ENCODE results near the gene EXOC6B.
"Not testable (repeated sequence)": the region's sequence is repeated elsewhere in the genome, so short reads cannot be mapped to it uniquely, and the experiment has no call there.

The EXOC6B gene

DNA sequence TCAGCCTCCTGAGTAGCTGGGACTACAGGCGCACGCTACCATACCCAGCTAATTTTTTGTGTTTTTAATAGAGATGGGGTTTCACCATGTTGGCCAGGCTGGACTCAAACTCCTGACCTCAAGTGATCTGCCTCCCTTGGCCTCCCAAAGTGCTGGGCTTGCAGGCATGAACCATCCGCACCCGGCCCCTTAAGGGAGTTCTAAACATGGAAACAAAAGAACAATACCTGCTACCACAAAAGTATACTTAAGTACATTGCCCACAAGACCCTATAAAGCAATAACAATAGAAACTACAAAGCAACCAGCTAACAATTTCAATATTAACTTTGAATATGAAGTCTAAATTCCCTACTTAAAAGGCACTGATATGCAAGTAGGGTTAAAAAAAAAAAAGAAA lies 242.0 kb downstream of the EXOC6B start:
- DNase-seq = not testable (repeated sequence)

DNA sequence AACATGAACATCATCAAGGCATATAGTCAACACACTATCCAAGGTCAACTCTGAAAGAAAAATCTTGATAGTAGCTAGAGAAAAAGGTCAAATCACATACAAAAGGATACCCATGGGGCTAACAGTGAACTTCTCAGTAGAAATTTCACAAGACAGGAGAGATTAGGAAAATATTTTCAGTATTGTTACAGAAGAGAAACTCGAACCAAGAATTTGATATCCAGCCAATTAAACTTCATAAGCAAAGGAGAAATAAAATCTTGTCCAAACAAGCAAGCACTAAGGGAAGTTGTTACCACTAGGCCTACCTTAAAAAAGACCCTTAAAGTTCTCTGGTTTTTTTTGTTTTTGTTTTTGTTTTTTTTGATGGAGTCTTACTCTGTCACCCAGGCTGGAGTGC lies 242.5 kb downstream of the EXOC6B start:
- no peak for DNase-seq

DNA sequence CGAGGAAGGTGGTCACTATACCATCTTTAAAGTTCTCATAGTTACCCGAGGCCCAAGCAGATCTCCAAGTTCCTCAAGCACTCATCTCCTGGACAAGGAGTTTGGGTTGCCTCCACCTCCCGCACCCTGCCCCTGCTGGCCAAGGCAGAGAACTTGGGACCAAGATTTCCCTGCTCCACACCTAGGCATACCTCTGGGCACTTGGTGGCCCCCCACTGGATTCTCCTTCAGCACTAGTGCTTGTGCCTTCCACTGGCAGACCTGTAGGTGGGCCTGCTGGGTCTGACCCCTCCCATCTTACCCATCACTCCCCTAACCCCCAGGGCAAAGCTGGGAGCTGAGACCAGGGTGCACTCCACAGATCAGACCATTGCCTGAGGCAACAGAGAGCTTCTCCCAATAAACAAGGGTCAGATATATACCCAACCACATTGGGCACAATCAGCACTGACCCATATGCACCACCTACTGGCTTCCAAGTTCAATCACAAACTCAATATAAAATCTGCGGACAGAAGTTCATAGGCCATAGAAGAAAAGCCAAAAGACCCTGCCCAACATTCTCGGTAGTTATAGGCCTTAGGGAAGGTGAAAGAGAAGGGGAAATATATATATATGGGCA lies 244.2 kb downstream of the EXOC6B start:
- no peak for DNase-seq

DNA sequence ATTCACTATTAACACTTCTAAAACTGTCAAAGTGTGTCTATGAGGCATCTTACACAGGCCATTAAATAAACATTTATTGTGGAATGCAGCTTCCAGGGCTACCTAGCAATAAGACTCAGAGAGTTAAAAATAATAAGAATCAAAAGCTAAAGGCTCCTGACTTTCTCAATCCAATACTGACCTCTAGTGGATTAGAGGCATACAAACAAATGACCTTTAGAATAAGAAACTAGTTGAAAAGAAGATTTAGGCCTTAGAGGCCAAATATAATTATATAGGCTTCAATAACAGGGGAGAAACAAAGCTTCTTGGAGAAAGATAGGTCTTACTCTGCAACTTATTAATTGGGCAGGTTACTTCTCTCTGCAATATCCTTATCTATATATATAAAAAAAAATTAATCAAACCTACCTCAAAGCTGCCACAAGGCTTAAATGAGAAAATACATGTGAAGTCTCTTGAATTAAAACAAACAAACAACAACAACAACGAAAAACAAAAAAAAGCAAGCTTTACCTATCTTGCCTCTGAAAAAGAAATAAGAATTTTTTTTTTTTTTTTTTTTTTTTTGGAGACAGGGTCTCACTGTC lies 246.1 kb downstream of the EXOC6B start:
- DNase-seq = peak; percentile 57

DNA sequence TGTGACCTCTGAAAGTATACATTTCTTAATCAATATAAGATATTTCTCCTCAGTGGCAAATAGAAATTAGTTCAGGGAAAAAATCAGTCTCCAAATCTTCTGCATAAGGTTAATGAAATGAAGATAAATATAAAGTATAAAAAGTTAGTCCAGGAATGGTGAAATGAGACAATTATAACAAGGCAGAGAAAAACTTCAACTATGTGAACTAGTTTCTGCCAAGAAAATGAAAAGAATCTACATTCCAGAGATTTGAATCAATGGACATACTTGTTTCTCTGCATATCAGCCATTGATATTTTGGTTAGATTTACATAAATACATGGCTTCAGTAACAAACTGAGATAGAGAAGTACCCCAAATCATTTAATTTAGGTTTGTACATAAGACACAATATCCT lies 249.0 kb downstream of the EXOC6B start:
- no peak for DNase-seq

DNA sequence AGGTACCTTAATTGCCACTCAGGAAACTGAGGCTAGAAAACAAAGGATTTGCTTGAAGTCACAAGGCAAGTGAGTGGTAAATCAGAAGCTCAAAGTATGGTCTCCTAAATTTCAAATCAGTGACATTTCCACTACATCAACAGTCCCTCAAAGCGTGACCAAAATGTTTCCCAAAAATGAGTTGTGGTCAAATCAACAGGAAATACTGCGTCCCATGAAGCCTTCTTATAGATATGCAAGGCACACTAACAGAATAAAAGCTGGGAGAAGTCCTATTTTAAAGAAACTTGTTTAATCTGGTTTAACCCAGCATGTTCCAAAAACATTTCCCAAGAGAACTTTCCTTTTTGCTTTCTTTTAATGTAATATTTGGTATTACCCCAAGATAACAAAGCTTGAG lies 249.4 kb downstream of the EXOC6B start:
- no peak for DNase-seq

DNA sequence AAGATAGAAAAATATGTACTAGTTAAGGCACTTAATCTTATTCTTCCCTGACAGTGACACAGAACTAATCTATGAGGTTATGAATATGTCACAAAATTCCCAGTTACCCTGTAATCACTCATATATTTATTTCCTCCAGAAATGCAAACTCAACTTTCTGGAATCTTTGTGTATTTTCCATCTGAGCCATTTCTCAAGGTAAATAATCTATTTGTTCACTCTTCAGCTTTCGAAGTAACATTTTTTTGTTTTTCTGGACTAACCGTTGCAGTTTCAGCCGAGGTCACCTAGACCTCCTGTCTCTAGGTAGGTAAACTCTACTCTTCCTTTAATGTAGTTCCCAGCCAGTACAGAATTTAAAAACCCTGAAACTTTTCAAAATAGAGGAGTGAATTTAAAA lies 250.9 kb downstream of the EXOC6B start:
- DNase-seq = no peak

DNA sequence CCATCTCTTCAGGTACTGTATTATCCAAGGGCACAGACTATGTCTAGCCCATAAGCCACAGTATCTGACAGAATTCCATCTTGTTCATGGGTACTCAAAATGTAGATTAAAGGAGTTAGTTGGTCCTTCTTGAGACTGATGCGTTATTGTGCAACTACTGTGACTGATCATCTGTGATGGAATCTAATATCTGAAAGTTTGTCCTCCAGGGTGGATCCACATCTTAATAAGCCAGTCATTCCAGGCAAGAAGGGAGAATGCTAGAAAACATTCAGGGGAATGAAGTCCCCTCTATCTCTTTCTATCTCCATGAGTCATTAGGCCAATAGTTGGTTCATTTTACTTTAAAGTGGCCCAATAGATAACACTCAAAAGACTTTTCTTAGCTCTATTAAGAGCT lies 252.6 kb downstream of the EXOC6B start:
- no peak for DNase-seq

DNA sequence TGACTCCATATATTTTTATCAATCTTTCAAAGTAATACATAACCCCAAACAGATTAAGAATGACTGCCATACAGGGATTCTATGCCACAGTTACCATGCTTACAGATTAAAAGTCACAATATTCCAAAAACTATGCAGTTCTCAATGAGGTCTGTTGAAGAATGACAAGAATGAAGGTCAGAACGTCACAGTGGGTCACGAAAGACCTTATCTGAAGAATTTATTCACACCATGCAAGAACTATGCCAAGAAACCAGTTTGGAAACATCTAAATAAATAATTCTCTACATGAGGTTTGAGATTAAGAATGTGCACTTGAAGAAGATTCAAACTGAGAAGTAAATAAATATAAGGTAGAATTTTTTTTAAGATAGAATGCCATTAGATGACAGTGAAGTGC lies 253.3 kb downstream of the EXOC6B start:
- no peak for DNase-seq

DNA sequence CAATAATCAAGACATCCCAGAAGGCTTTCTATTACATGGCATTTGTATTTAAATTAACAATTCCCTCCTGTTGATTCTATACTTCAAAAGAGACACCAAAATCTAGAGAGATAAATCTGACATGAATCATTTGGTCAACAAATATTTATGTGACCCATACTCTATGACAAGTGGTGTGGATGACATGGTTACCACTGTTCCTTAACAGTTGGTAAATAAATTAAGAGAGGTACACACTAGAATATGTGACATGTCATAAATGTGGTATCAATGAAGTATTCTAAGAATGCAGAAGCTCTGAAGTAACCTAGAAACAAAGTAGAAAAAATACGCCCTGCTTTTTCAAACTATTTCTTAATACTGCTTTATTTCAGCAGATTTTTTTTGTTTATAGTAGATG lies 255.4 kb downstream of the EXOC6B start:
- no peak for DNase-seq

DNA sequence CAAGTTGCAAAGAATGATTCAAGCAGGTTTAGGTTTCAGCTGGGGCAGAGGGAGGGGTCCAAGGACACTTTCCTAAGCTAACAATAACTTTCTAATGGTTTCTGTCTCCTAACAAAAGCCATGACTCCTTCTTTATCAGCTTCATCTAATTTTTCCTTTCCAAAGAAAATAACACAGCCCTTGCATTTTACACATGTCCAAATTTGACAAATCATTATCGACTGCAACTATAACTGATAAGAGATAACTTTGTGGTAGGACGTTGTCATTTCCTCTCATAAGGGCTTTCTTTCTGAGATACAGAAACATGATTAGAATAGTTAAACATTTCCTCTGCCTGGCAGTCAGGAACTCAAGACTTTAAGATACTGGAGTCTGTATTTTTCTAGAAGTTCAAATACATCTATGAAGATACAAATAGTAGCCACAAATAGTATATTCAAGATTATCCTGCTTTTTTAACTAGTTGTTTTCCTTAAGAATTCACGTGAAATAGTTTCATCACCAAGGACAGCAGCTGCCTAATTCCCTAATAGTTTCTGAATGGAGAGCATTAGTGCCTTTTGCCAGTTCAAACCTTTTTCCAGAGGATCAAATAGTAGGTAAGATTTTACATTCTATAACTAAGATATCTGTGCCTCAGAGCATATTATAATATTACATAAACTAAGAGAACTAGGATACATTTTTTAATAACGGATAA lies 263.2 kb downstream of the EXOC6B start:
- no peak for DNase-seq

DNA sequence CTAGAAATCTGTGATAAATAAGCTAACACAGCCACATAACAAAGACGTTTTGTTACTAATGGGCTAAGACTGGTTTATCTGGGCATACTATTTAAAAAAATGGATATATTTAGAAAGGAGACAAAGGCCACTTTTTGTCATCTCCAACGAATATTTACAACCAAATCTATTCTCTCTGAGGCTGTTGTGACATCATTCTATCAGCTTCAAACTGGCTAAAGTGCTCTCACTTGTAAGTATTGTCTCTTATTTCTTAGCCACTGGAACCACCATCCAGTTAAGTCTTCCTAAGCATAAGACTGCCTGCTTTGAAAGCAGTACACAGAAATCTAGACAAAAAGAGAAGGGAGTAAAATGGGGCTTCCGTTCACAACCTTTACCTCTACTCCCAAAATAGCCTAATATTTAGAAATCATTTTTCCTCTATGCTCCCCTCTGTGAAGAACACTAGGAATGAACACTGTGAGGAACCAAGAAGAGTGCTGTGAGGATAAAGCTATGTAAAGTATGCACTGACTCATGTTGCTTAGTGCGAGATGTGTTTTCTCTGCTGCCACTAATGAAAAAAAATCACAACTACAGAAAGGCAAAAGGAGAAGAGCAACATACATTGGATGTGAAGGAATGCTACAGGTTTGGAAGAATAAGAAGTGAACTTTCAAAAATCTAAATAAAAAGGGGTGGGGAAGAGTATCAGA lies 264.1 kb downstream of the EXOC6B start:
- no peak for DNase-seq

DNA sequence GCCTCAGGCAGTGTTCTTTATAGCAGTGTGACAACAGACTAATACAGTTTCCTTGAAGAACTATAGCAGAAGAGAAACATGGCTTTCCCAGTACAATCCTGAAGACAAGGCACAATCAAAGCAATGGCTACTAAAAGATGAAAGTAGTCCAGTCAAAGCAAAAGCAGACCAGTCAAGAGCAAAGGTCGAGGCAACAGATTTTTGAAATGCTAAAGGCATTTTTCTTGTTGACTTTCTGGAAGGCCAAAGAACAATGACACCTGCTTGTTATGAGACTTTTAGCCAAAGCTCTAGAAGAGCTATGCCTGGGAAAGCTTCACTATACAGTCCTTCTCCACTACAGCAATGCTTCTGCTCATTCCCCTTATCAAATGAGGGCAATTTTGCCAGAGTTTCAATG lies 269.9 kb downstream of the EXOC6B start:
- DNase-seq = no peak

DNA sequence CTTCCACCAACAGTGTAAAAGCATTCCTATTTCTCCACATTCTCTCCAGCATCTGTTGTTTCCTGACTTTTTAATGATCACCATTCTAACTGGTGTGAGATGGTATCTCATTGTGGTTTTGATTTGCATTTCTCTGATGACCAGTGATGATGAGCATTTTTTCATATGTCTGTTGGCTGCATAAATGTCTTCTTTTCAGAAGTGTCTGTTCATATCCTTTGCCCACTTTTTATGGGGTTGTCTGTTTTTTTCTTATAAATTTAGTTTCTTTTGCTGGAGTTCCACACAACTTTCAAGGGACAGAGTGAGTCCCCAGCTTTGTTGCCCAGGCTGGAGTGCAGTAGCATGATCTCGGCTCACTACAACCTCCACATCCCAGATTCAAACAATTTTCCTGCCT lies 270.5 kb downstream of the EXOC6B start:
- not testable (repeated sequence) for DNase-seq

DNA sequence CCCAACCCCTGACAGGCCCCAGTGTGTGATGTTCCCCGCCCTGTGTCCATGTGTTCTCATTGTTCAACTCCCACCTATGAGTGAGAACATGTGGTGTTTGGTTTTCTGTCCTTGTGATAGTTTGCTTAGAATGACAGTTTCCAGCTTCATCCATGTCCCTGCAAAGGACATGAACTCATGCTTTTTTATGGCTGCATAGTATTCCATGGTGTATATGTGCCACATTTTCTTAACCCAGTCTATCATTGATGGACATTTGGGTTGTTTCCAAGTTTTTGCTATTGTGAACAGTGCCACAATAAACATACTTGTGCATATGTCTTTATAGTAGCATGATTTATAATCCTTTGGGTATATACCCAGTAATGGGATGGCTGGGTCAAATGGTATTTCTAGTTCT lies 270.9 kb downstream of the EXOC6B start:
- DNase-seq = not testable (repeated sequence)

DNA sequence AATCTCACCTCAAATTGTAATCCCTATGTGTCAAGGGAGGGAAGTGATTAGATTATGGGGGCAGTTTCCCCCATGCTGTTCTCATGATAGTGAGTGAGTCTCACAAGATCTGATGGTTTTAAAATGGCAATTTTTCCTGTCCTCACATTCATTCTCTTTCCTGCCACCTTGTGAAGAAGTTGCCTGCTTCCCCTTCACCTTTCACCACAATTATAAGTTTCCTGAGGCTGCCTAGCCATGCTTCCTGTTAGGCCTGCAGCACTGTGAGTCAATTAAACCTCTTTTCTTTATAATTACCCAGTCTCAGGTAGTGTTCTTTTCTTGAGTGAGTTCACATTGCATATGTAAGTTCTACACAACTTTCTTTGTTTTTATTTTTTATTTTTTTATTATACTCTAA lies 271.5 kb downstream of the EXOC6B start:
- DNase-seq = no peak

DNA sequence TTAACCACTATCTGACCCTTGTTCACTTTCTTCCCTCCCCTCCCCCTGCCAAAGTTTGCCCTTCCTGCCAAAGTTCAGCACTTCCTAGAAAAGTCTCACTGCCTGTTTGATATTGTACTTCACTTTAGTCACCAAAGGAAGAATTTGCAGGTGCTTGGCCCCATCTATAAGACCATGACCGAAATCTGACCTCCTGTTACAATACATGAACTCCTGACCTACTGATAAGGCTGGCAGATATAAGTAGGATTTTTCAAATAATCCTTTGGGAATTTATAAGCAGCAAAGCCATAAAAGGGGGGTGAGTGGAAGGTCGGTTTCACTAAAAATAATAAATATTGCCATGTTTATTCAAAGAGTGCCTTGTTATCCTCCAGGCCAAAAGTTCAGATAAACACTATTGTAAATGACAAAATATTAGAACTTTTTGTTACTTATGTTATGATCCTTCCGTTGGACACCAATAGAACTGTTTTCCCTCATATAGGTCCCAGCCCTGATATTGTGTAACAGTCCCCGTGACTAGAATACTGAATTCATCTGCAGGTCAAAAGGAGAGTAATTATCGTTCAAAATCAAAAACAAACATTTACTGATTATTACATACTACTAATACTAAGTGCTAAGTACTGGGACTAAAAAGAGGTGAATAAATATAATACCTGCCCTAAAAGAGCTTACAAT lies 277.6 kb downstream of the EXOC6B start:
- no peak for DNase-seq

DNA sequence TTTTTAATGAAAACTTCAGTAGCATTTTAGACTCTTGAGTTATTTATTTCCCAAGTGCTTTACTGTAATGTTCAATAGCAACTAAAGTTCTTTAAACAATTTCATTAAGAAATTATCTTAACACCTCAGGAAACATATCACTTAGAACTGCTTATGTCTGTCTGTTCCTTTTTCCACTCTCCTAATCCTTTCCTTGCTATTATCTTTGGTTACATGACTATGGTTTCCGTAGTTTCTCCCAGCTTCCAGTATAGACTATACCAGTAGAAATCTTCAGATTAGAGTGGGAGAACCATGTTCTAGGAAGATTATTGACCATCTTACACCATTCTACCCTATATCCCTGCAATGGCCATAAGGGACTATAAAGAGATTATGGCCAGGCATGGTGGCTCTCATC lies 280.0 kb downstream of the EXOC6B start:
- DNase-seq = no peak

DNA sequence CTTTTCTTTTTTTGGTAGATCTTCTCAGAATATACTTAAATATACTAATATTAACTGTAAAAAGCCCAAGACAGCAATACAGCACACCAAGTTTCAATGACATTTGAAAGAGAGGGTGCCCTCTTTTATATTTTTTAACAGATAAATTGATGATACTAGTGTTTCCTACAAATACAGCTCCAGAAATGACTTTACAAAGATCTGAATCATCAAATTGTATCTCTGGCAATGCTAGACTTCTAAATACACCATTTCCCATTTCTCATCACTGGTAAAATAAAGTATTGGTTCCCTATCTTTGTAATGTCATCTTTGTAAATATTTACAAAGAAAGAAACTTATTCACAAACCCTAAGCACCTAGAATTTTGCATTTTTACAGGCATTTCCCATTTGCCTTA lies 281.3 kb downstream of the EXOC6B start:
- no peak for DNase-seq

DNA sequence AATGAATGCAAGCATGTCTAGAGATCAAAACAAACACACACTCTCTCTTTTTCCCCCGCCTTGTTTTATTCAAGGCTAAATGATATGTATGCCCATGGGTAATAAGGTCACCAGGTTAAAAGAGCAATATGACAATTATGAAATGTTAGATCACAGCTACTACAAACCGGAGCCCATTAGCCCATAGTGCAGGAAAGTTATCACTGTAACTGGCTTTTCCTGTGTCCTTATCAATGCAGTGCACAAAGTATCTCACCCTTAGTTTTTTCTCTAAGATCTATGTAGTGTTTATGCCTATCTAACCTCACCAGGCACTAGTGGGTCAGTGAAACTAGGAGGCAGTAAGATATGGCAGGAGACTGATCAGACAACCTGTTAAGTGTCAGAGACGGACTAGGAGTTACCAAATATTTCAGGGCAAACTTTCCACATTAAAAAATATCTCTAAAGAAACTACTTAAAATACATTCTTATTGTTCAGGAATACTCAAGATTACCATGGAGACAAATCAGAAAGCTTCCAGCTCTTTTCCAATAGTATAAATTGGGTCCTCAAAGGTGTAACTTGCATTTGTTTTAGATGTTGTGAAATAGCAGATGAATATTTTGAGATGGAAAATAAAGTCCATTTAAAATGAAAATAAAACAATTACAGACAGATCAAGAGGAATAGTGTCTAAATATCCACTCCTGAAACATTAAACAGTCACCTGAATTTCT lies 282.2 kb downstream of the EXOC6B start:
- DNase-seq = no peak

DNA sequence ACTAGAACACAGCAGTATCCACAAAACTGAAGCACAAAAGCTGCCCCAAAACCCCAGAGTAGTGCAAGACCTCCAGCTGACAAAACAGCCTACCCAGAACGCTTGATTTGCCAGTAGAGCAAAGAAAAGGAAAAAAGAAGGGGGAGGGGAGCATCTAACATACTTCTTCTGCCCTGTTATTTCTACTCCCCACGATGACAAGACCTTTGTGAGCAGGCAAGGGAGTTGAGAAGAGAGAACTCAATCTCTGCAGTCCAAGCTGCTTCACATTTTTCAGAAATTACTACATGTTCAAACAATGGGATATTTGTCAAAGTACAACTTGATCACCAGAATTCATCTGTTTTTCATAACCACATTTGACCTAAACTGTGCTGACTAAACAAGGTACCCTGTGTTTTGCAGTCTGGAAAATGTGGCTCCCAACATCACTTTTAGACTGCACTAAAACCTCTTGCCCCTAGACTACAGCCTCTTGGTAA lies 286.7 kb downstream of the EXOC6B start:
- DNase-seq = no peak

DNA sequence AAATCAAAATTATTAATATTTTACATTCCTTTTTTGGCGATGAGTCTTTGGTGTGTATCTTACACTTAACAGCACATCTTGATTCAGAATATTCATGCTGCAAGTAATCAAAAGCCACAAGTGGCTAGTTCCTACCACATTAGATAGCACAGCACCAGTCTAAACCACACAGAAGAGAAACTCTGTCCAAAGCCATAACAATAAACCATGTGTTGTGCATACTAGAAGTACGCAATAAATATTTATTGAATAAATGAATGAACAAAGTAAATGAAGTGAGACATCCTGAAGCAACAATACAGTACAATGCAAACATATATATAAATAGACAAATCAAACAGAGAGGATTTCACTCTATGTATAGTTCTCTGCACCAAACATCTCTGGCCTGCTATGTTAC lies 287.3 kb downstream of the EXOC6B start:
- no peak for DNase-seq

DNA sequence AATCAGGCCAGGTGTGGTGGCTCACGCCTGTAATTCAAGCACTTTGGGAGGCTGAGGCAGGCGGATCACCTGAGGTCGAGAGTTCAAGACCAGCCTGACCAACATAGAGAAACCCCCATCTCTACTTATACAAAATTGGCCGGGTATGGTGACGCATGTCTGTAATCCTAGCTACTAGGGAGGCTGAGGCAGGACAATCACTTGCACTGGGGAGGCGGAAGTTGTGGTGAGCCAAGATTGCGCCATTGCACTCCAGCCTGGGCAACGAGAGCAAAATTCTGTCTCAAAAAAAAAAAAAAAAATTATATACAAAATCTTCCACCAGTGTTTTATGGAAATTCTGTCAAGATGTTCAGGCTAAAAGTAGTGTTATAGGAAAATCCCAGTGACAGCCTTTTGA lies 290.2 kb downstream of the EXOC6B start:
- not testable (repeated sequence) for DNase-seq

Measured in NCI-H1417 treated with DMSO at 0.1 percent for 48 hours (cell line).